C4-2B (cell line): ENCODE results near the gene FNIP2.

Experiments
- CTCF ChIP-seq: fragments of 450-650 bp; conservative IDR thresholded peaks from 2 replicates; pipeline ENCODE4 v1.5.1; 2017; ENCODE audit warnings: mild to moderate bottlenecking
- ZFX ChIP-seq: fragments of 450-650 bp; IDR thresholded peaks from 2 replicates; pipeline ENCODE4 v1.6.1; 2017

DNA sequence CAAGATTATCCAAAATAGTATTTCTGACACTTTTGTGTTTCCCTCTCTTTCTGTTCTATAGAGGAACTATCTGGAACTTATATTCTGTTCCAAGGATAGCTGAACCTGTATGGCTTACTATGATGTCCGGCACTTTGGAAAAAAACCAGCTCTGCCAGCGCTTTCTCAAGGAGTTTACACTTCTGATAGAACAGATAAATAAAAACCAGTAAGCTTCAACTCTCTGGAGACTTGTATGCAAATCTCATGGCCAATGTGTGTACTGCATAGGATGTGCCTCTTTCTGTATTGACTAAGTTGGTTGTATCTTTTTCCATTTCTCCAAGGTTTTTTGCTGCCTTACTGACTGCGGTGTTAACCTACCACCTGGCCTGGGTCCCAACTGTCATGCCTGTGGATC, 92.5 kb downstream of the FNIP2 start:
- no peak for TF ChIP-seq CTCF
- no peak for TF ChIP-seq ZFX
